ENCODE results near the gene PTPRO. TPM values are rescaled to one million over a fixed set of nuclear protein-coding genes. Genes with fewer than 3 reads are reported as not detected.
A peak's percentile ranks its signal among the peaks of the same experiment; 100 is the strongest.

PTPRO gene
- total RNA-seq, 1 donor from 2014 or later = 5.8 TPM

GRCh38 chr12:15527201-15528080, 205.1 kb downstream of the PTPRO start:
- Histone ChIP-seq H3K27ac (no peak overlapping the region), H3K36me3 (no peaks in the 10 kb centered on the region), H3K79me2 (ENCODE audit: low read depth) (no peaks in the 10 kb centered on the region), H3K9me3 (ENCODE audit: low read depth) (no peaks in the 10 kb centered on the region), H3K9ac (no peak overlapping the region), H2AFZ (replicated peaks) (peak overlapping the region; percentile 93), H3K4me1 (no peaks in the 10 kb centered on the region), H3F3A (ENCODE audit: low read depth) (no peaks in the 10 kb centered on the region), H4K20me1 (ENCODE audit: low read depth) (no peaks in the 10 kb centered on the region), H3K4me3 (no peak overlapping the region), H3K27me3 (no peaks in the 10 kb centered on the region), H3K4me2 (no peak overlapping the region)
- H3K27ac Mint-ChIP-seq = no peak overlapping the region
- no peak for TF ChIP-seq EZH2 (IDR thresholded peaks at IDR 0.05)
- peak; percentile 58 for TF ChIP-seq CTCF (IDR thresholded peaks at IDR 0.05)
- H3K9me3 Mint-ChIP-seq = peaks cover 11% of the 10 kb centered on the region
- no peaks in the 10 kb centered on the region for H3K4me1 Mint-ChIP-seq
- DNase-seq (ENCODE audit: low spot score) = peak; percentile 45
- no peaks in the 10 kb centered on the region for H3K36me3 Mint-ChIP-seq
- peaks cover 5% of the 10 kb centered on the region for H3K27me3 Mint-ChIP-seq (ENCODE audit: insufficient read depth, low read depth)
- no peak overlapping the region for H3K4me3 Mint-ChIP-seq

DNA sequence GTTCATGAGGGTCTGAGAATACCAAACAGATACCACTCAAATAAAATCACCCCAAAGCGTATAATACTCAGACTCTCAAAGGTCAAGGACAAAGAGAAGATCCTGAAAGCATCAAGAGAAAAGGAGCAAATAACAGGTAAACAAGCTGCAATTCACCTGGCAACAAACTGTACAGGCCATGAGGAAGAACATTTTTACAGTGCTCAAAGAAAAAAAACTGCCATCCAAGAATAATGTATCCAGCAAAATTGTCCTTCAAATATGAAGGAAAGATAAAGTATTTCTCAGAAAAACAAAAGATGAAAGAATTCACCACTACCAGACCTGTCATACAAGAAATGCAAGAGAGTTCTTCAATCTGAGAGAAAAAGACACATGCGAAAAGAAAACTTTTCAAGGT, 206.4 kb downstream of the PTPRO start:
- Histone ChIP-seq H2AFZ (replicated peaks) (no peak overlapping the region), H3K4me1 (no peaks in the 10 kb centered on the region), H4K20me1 (ENCODE audit: low read depth) (no peaks in the 10 kb centered on the region), H3K36me3 (no peaks in the 10 kb centered on the region), H3K9ac (no peak overlapping the region), H3K4me2 (no peak overlapping the region), H3F3A (ENCODE audit: low read depth) (no peaks in the 10 kb centered on the region), H3K27me3 (no peaks in the 10 kb centered on the region), H3K27ac (no peak overlapping the region), H3K9me3 (ENCODE audit: low read depth) (no peaks in the 10 kb centered on the region), H3K4me3 (no peak overlapping the region), H3K79me2 (ENCODE audit: low read depth) (no peaks in the 10 kb centered on the region)
- Mint-ChIP-seq H3K27me3 (ENCODE audit: insufficient read depth, low read depth) (peaks cover 5% of the 10 kb centered on the region), H3K4me1 (no peaks in the 10 kb centered on the region), H3K27ac (no peak overlapping the region), H3K4me3 (no peak overlapping the region), H3K36me3 (no peaks in the 10 kb centered on the region), H3K9me3 (peaks cover 11% of the 10 kb centered on the region)
- DNase-seq (ENCODE audit: low spot score) = no peak
- TF ChIP-seq CTCF (IDR thresholded peaks at IDR 0.05) (no peak), EZH2 (IDR thresholded peaks at IDR 0.05) (no peak)

DNA sequence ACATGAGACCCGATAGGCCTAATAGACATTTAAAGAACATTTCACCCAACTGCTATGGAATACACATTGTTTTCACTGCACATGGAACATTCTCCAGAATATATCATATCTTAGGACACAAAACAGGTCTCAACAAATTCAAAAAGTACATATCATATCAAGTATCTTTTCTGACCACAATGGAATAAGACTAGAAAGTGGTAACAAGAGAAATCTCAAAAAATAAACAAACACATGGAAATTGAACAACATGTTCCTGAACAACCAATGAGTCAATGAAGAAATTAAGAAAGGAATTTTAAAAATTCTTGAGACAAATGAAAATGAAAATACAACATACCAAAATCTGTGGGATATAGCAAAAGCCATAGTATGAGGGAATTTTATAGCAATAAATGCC, 208.1 kb downstream of the PTPRO start:
- Mint-ChIP-seq H3K27me3 (ENCODE audit: insufficient read depth, low read depth) (peaks cover 5% of the 10 kb centered on the region), H3K27ac (no peak overlapping the region), H3K4me1 (no peaks in the 10 kb centered on the region), H3K36me3 (no peaks in the 10 kb centered on the region), H3K4me3 (no peak overlapping the region), H3K9me3 (peaks cover 11% of the 10 kb centered on the region)
- Histone ChIP-seq H3K4me2 (no peak overlapping the region), H3K36me3 (no peaks in the 10 kb centered on the region), H2AFZ (replicated peaks) (no peak overlapping the region), H3K79me2 (ENCODE audit: low read depth) (no peaks in the 10 kb centered on the region), H3K9ac (no peak overlapping the region), H3K27ac (no peak overlapping the region), H3K9me3 (ENCODE audit: low read depth) (no peaks in the 10 kb centered on the region), H3K4me1 (no peaks in the 10 kb centered on the region), H3K4me3 (no peak overlapping the region), H4K20me1 (ENCODE audit: low read depth) (no peaks in the 10 kb centered on the region), H3K27me3 (no peaks in the 10 kb centered on the region), H3F3A (ENCODE audit: low read depth) (no peaks in the 10 kb centered on the region)
- TF ChIP-seq CTCF (IDR thresholded peaks at IDR 0.05) = no peak
- no peak for DNase-seq (ENCODE audit: low spot score)
